SHP77 (cell line): ENCODE data around the gene SPATA7.

Experiments
- DNase-seq, 2 experiments: peaks; one replicate each; lab custom pipeline; 2025; lab: John Stamatoyannopoulos, UW

The SPATA7 gene

DNA sequence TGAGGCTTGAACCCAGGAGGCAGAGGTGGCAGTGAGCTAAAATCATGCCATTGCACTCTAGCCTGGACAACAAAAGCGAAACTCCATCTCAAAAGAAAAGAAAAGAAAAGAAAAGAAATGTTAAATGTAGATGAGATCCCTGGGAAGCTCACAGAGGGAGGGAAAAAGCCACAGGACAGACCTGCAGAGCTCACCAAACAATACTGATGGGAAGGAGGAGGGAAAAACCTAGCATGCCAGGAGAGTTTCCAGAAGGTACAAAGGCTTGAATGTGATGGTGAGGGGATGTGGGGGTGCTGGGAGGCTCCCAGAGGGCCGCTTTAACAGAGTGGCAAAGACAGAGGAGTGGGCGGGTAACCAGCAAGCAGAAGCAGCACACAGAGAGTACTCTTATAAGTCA lies 97.1 kb downstream of the SPATA7 start:
- no peak for DNase-seq
